Endothelial cell of umbilical vein (primary cell): ENCODE results near the gene FHIT. TPM values are rescaled to one million over a fixed set of nuclear protein-coding genes. Genes with fewer than 3 reads are reported as not detected.

ENCODE experiments used
- BruUV-seq: library from RNA; stranded (reverse); fragments of 400-500 nt; replicated peaks from 2 replicates; lab custom pipeline; 2021; lab: Mats Ljungman, UMichigan
- CTCF ChIA-PET: fragments of 300-600, 350-600 bp; sonication (Branson Sonifier 250); formaldehyde crosslinking; loops from one replicate; lab custom pipeline; 2021; ENCODE audit warnings: antibody characterized with exemption, inconsistent platforms; lab: Charles Lee
- POLR2A ChIA-PET: fragments of 300-600, 350-600 bp; sonication (Branson Sonifier 250); formaldehyde crosslinking; loops from one replicate; lab custom pipeline; 2021; ENCODE audit warnings: antibody characterized with exemption, inconsistent platforms; lab: Charles Lee
- DNase-seq: peaks from one replicate; pipeline ENCODE4 v3.0.0-alpha.2; 2011; ENCODE audit warnings: low read depth, low spot score
- FAIRE-seq: peaks from 2 replicates; lab custom pipeline; 2011; peaks lifted over from hg19 to GRCh38; lab: Jason Lieb, UNC
- H2AFZ ChIP-seq: 2 replicates; pipeline ENCODE4 v1.6.0; 2012; ENCODE audit warnings: low read depth, low read length, control low read depth, inconsistent platforms
- H3K27ac ChIP-seq: 2 replicates; pipeline ENCODE4 v1.5.1; 2011; ENCODE audit warnings: low read depth, mild to moderate bottlenecking, control low read depth, low read length, moderate library complexity; ENCODE audit not compliant: insufficient read depth
- H3K27me3 ChIP-seq, 2 experiments: 2 replicates each; pipeline versions ENCODE4 v1.6.0 to v1.6.1; 2011; ENCODE audit warnings: low read length in 2 of 2, mixed read lengths in 1 of 2; ENCODE audit not compliant: control insufficient read depth in 2 of 2, insufficient read depth in 2 of 2
- H3K36me3 ChIP-seq, 2 experiments: 2 replicates in 1 of 2; 3 replicates in 1 of 2; pipeline ENCODE4 v1.5.1; 2011; ENCODE audit warnings: low read length in 2 of 2, mild to moderate bottlenecking in 1 of 2, moderate library complexity in 1 of 2; ENCODE audit not compliant: control insufficient read depth in 2 of 2, insufficient read depth in 2 of 2; ENCODE audit errors: extremely low read depth in 1 of 2
- H3K4me1 ChIP-seq: 3 replicates; pipeline ENCODE4 v1.5.1; 2011; ENCODE audit warnings: mild to moderate bottlenecking, low read length; ENCODE audit not compliant: control insufficient read depth, insufficient read depth; ENCODE audit errors: extremely low read depth
- H3K4me2 ChIP-seq: 2 replicates; pipeline ENCODE4 v1.6.1; 2011; ENCODE audit warnings: low read length, control low read depth, mixed read lengths; ENCODE audit not compliant: insufficient read depth
- H3K4me3 ChIP-seq, 3 experiments: fragments of 200-600 bp in 1 of 3; sonication (generic), shearing (Covaris generic) in 1 of 3; replicated peaks in 1 of 3; 2 replicates each; pipeline ENCODE4 v1.5.1; 2011 to 2016; ENCODE audit warnings: control low read depth in 3 of 3, low read length in 3 of 3, mild to moderate bottlenecking in 2 of 3, inconsistent platforms in 1 of 3, low read depth in 1 of 3, moderate library complexity in 1 of 3; ENCODE audit not compliant: insufficient read depth in 1 of 3
- H3K79me2 ChIP-seq: 2 replicates; pipeline ENCODE4 v1.6.0; 2012; ENCODE audit warnings: low read length, inconsistent platforms; ENCODE audit not compliant: control insufficient read depth, insufficient read depth
- H3K9ac ChIP-seq: replicated peaks from 2 replicates; pipeline ENCODE3; 2011; ENCODE audit warnings: low read length, control low read depth; ENCODE audit not compliant: insufficient read depth; ENCODE audit errors: extremely low read depth
- H3K9me1 ChIP-seq: replicated peaks from 3 replicates; pipeline ENCODE4 v1.6.0; 2011; ENCODE audit warnings: mild to moderate bottlenecking, low read length; ENCODE audit not compliant: control insufficient read depth, insufficient read depth; ENCODE audit errors: extremely low read depth
- H3K9me3 ChIP-seq: replicated peaks from 2 replicates; pipeline ENCODE4 v1.5.1; 2012; ENCODE audit warnings: low read length, inconsistent platforms; ENCODE audit not compliant: control insufficient read depth, insufficient read depth
- H4K20me1 ChIP-seq: replicated peaks from 2 replicates; pipeline ENCODE3; 2011; ENCODE audit warnings: mild to moderate bottlenecking, low read length; ENCODE audit not compliant: control insufficient read depth, insufficient read depth; ENCODE audit errors: extremely low read depth
- EZH2 ChIP-seq: IDR thresholded peaks from 2 replicates; pipeline ENCODE4 v1.6.1; 2012; ENCODE audit warnings: borderline replicate concordance, low read depth, mild to moderate bottlenecking, moderate library complexity, low read length, inconsistent platforms; ENCODE audit not compliant: severe bottlenecking
- FOS ChIP-seq: IDR thresholded peaks from 2 replicates; pipeline ENCODE4 v1.6.1; 2011; ENCODE audit warnings: mild to moderate bottlenecking, low read length, moderate library complexity, borderline replicate concordance; ENCODE audit not compliant: insufficient read depth
- GATA2 ChIP-seq: IDR thresholded peaks from 2 replicates; pipeline ENCODE4 v1.7.0; 2011; ENCODE audit warnings: low read depth, mild to moderate bottlenecking, moderate library complexity, mixed read lengths, low read length; ENCODE audit not compliant: insufficient read length, insufficient read depth
- JUN ChIP-seq: IDR thresholded peaks from 2 replicates; pipeline ENCODE4 v1.6.1; 2011; ENCODE audit warnings: borderline replicate concordance, low read depth; ENCODE audit not compliant: insufficient read length, insufficient read depth
- MYC ChIP-seq: IDR thresholded peaks from one replicate; pipeline ENCODE4 v1.6.1; 2011; ENCODE audit warnings: mild to moderate bottlenecking, low read depth, low read length
- POLR2A ChIP-seq: IDR thresholded peaks from 2 replicates; pipeline ENCODE4 v1.6.1; 2012; ENCODE audit warnings: low read depth, mild to moderate bottlenecking, control low read depth, low read length
- POLR2AphosphoS5 ChIP-seq: IDR thresholded peaks from 2 replicates; pipeline ENCODE4 v1.6.1; 2012; ENCODE audit warnings: low read depth, mild to moderate bottlenecking, control low read depth, low read length, moderate library complexity; ENCODE audit not compliant: insufficient read depth
- dilution Hi-C: fragments of 300-500 bp; cut with MboI; formaldehyde crosslinking; loops from one replicate; pipeline ENCODE4 v1.15.0; 2019; ENCODE audit warnings: low sequenced_read_pairs; ENCODE audit not compliant: extremely low pct_ligation_motif_present
- intact Hi-C: fragments of 100-400 bp; cut with micrococcal nuclease; formaldehyde crosslinking; loops from one replicate; pipeline ENCODE4 v1.10.0; 2022
- polyA plus RNA-seq, 4 experiments: library from polyadenylated mRNA; depleted of rRNA in 3 of 4; stranded (reverse) in 3 of 4; unstranded in 1 of 4; fragments of >200 nt; gene quantifications; 2 replicates each; pipeline versions ENCODE4 v1.2.1 to v1.2.3, GENCODE V29; 2011 to 2012; ENCODE audit warnings: missing spikeins in 1 of 4
- total RNA-seq: library from RNA; stranded (reverse); gene quantifications from 2 replicates; pipeline ENCODE4 v1.2.3, GENCODE V29; 2021
- TF ChIP-seq, protein P1 (sequence below): IDR thresholded peaks from 2 replicates; pipeline ENCODE4 v1.6.1; 2011; ENCODE audit not compliant: insufficient read depth, insufficient read length
- TF ChIP-seq, protein P2 (sequence below), 2 donors: IDR thresholded peaks; 1 replicate in 1 of 2; 2 replicates in 1 of 2; pipeline ENCODE4 v1.5.1; 2011; ENCODE audit warnings: low read length in 2 of 2, mild to moderate bottlenecking in 2 of 2, moderate library complexity in 2 of 2, control low read depth in 1 of 2, inconsistent platforms in 1 of 2, low read depth in 1 of 2; ENCODE audit not compliant: insufficient read depth in 1 of 2; ENCODE audit errors: extremely low read depth in 1 of 2

Gene FHIT
- total and polyA plus RNA-seq, 2 donors (not counting 3 experiments of a cell fraction or from before 2014, with no cell fraction given), result 0.47 to 2.2 TPM

DNA sequence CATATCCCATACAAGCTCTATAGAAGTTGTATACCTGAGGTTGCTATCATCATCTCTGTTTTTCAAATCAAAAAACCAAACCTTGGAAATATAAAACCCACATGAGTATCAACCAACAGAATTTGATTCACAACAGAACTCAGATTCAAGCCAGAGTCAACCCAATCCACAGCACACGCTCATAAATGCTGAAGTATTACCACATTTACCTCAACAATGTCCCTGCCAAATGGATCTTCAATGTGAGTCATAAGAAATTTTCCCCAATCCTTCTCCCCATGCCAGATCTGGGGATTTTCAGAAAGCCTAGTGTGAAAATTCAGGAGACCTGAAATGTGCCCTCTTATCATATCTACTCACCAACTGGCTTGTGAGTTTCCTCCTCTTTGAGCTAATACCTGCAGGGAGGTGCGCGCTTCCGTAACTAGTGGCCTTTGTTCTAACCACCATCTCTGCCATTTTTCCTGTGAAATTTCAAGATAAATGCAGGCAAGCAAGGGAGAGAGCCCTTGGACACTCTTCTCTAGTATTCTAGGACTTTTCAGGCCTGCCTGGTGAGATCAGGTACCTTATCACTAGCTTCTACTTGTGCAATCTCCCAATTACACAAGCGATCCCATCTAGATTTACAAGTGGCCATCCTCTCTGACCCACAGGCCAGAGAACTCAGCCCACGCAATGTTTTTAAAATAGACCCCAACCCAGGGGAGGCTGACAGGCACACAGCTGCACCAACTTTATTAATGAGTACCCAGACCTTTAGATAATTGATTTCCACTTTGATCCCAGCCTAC lies 1124.5 kb downstream of the FHIT start:
- CTCF ChIA-PET, result no interaction called here
- BruUV-seq, result no TSS peak
- intact Hi-C loops, result no loop called here

More for the DNA sequence above, 1124.5 kb downstream of the FHIT start:
- no peak overlapping the region for H3K4me2 ChIP-seq
- H3K4me3 ChIP-seq, result no peak overlapping the region
- no peak overlapping the region for H3K9ac ChIP-seq
- H3K4me1 ChIP-seq, result no peaks in the 10 kb centered on the region
- H3K9me3 ChIP-seq, result no peaks in the 10 kb centered on the region
- no peak for DNase-seq
- no peaks in the 10 kb centered on the region for H3K9me1 ChIP-seq
- no peaks in the 10 kb centered on the region for H3K36me3 ChIP-seq
- no peak overlapping the region for H2AFZ ChIP-seq
- POLR2A ChIA-PET, result no interaction called here
- dilution Hi-C loops, result no loop called here
- no peak overlapping the region for H3K27ac ChIP-seq
- no peaks in the 10 kb centered on the region for H3K27me3 ChIP-seq
- no peaks in the 10 kb centered on the region for H4K20me1 ChIP-seq
- no peak for TF ChIP-seq GATA2
- no peak for TF ChIP-seq FOS
- no peak for TF ChIP-seq POLR2AphosphoS5
- TF ChIP-seq POLR2A, result no peak
- TF ChIP-seq, protein P1, sequence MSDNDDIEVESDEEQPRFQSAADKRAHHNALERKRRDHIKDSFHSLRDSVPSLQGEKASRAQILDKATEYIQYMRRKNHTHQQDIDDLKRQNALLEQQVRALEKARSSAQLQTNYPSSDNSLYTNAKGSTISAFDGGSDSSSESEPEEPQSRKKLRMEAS, result no peak
- no peak for TF ChIP-seq JUN
- TF ChIP-seq EZH2, result no peak
- TF ChIP-seq MYC, result no peak
- TF ChIP-seq, protein P2, sequence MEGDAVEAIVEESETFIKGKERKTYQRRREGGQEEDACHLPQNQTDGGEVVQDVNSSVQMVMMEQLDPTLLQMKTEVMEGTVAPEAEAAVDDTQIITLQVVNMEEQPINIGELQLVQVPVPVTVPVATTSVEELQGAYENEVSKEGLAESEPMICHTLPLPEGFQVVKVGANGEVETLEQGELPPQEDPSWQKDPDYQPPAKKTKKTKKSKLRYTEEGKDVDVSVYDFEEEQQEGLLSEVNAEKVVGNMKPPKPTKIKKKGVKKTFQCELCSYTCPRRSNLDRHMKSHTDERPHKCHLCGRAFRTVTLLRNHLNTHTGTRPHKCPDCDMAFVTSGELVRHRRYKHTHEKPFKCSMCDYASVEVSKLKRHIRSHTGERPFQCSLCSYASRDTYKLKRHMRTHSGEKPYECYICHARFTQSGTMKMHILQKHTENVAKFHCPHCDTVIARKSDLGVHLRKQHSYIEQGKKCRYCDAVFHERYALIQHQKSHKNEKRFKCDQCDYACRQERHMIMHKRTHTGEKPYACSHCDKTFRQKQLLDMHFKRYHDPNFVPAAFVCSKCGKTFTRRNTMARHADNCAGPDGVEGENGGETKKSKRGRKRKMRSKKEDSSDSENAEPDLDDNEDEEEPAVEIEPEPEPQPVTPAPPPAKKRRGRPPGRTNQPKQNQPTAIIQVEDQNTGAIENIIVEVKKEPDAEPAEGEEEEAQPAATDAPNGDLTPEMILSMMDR (IDR thresholded peaks at IDR 0.05; ENCODE audit: extremely low read depth in 1 of 2, insufficient read depth in 1 of 2, low read depth in 1 of 2, low read length in 2 of 2), result no peak
- no peak for FAIRE-seq
- no peaks in the 10 kb centered on the region for H3K79me2 ChIP-seq
